ENCODE measurements around the gene MAP3K5. TPM values are rescaled to one million over a fixed set of nuclear protein-coding genes. Genes with fewer than 3 reads are reported as not detected.
A peak's percentile ranks its signal among the peaks of the same experiment; 100 is the strongest.

The MAP3K5 gene
- total and polyA plus RNA-seq, 7 experiments from 2014 or later: 2.6 to 32.5 (median 13.4) TPM

DNA sequence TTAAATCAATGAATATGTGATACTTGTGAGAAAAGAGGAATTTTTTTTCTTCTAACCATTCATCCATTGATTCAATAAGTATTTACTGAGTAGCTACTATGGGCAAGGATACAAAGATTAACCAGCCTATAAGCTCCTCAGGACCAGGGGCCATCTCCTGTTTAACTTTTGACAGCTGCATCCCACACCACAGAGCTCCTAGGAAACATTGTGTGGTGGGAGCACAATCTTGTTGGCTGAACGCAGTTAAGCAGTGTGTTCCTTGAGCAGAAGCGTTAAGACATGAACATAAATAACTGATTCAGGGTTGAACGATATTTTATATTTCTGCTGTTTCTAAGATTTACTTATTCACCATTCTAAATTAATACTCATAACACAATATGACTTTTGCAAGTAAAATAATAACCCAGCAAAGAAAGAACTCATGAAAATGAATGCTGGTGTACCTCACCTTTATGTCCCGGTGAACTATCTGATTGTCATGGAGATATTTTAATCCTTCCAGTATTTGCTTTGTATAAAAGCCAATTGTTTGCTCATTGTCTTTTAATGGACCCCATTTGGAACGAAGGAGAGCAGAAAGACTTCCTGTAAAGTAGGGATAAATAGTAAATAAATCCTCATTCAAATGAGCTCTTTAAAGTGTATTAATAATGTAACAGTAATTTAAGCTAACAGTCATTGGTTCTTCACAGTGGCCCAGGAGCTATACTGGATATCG is 179.4 kb downstream of the MAP3K5 start:
- no peaks in the 10 kb centered on the region for H3K27me3 ChIP-seq (ENCODE audit: control insufficient read depth in 2 of 2, insufficient read depth in 2 of 2, low read length in 2 of 2)
- Mint-ChIP-seq H3K27me3 (no peaks in the 10 kb centered on the region), H3K36me3 (peaks cover 0 to 40% (median 14%) of the 10 kb centered on the region in 5 donors), H3K27ac (no peak overlapping the region), H3K9me3 (no peaks in the 10 kb centered on the region), H3K4me1 (peaks cover 0 to 21% (median 5%) of the 10 kb centered on the region in 7 donors), H3K4me3 (no peak overlapping the region)
- no peak overlapping the region for H3K4me3 ChIP-seq (ENCODE audit: low read length)
- ATAC-seq: no peak
- H3K9me3 ChIP-seq (ENCODE audit: control insufficient read depth in 2 of 3, low read length in 3 of 3): no peaks in the 10 kb centered on the region
- intact Hi-C loops (cut with micrococcal nuclease): no loop called here
- H3K4me1 ChIP-seq (ENCODE audit: control insufficient read depth in 2 of 2, insufficient read depth in 2 of 2, low read length in 2 of 2): no peaks in the 10 kb centered on the region
- H3K27ac ChIP-seq (ENCODE audit: low read depth, low read length): no peak overlapping the region
- ChIA-PET POLR2A (interaction anchor here (1.6 kb wide), 2 partner anchors 9 to 11 kb away, joined by 3 to 5 read pairs; no protein-coding TSS in a partner anchor), CTCF (interaction anchor here (1.4 to 1.9 kb wide), 3 partner anchors 10 to 180 kb away, joined by 3 to 5 read pairs (median 5); partner anchors contain the start of gene MAP3K5)
- peaks cover 0 to 7% (median 6%) of the 10 kb centered on the region in 3 experiments for H3K36me3 ChIP-seq (ENCODE audit: control insufficient read depth in 2 of 3, insufficient read depth in 3 of 3, low read length in 3 of 3)
- no peak for DNase-seq

DNA sequence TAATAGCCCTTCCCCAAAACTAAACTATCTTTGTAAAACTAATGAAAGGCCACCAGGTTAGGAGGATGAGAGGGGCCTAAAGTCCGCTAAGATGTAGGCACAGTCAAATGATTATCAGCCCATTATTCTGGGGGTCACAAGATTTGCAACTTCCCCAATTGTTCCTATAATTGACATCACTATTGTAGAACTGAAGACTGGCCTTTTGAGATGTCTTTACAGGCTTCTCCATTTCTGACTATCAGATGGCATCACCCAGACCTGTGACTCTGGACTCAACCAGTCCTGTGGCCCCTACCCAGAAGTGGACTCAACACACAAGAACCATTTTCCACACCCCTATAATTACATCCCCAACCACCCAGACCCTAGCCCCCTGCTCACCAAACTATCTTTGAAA is 180.5 kb downstream of the MAP3K5 start:
- Histone ChIP-seq H3K36me3 (ENCODE audit: control insufficient read depth in 2 of 3, insufficient read depth in 3 of 3, low read length in 3 of 3) (peaks cover 0 to 12% (median 6%) of the 10 kb centered on the region in 3 experiments), H3K27ac (ENCODE audit: low read depth, low read length) (no peak overlapping the region), H3K4me1 (ENCODE audit: control insufficient read depth in 2 of 2, insufficient read depth in 2 of 2, low read length in 2 of 2) (no peaks in the 10 kb centered on the region), H3K27me3 (ENCODE audit: control insufficient read depth in 2 of 2, insufficient read depth in 2 of 2, low read length in 2 of 2) (no peaks in the 10 kb centered on the region), H3K4me3 (ENCODE audit: low read length) (no peak overlapping the region), H3K9me3 (ENCODE audit: control insufficient read depth in 2 of 3, low read length in 3 of 3) (no peaks in the 10 kb centered on the region)
- ChIA-PET CTCF (interaction anchor here (1.4 to 1.9 kb wide), 4 partner anchors 9 to 181 kb away, joined by 3 to 11 read pairs (median 5); partner anchors contain the start of gene MAP3K5), POLR2A (interaction anchor here (1.6 kb wide), 1 partner anchor 10 kb away, joined by 5 read pairs; no protein-coding TSS in a partner anchor)
- Mint-ChIP-seq H3K4me3 (no peak overlapping the region), H3K36me3 (peaks cover 0 to 40% (median 14%) of the 10 kb centered on the region in 5 donors), H3K9me3 (no peaks in the 10 kb centered on the region), H3K27me3 (no peaks in the 10 kb centered on the region), H3K4me1 (peaks cover 0 to 23% (median 5%) of the 10 kb centered on the region in 7 donors), H3K27ac (no peak overlapping the region)
- DNase-seq: no peak
- intact Hi-C loops (cut with micrococcal nuclease): no loop called here
- ATAC-seq: no peak

DNA sequence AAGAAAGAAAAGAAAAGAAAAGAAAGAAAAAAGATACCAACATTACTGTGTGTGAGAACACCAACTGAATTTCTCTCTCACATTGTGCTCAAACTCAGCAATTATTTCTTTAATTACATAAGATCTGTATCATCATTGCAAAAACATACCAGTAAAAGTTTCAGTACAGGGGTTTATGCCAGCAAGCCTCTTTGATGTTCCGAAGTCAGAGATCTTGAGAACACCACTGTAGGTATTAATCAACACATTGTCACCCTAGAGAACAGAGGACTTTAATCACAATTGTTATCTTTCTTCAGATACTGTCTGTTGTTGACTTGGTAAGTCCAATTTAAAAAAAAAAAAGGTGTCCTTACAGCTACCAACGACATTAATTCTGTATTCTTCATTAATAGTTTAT is 181.1 kb downstream of the MAP3K5 start:
- H3K4me3 Mint-ChIP-seq: no peak overlapping the region
- peaks cover 0 to 23% (median 5%) of the 10 kb centered on the region in 7 donors for H3K4me1 Mint-ChIP-seq
- no peak for ATAC-seq
- no peak overlapping the region for H3K4me3 ChIP-seq (ENCODE audit: low read length)
- no peak for DNase-seq
- H3K27me3 ChIP-seq (ENCODE audit: control insufficient read depth in 2 of 2, insufficient read depth in 2 of 2, low read length in 2 of 2): no peaks in the 10 kb centered on the region
- intact Hi-C loops (cut with micrococcal nuclease): no loop called here
- POLR2A ChIA-PET: no interaction called here
- H3K27ac Mint-ChIP-seq: no peak overlapping the region
- no peaks in the 10 kb centered on the region for H3K9me3 Mint-ChIP-seq
- H3K36me3 Mint-ChIP-seq: peaks cover 0 to 35% (median 14%) of the 10 kb centered on the region in 5 donors
- H3K36me3 ChIP-seq (ENCODE audit: control insufficient read depth in 2 of 3, insufficient read depth in 3 of 3, low read length in 3 of 3): peaks cover 0 to 12% (median 6%) of the 10 kb centered on the region in 3 experiments
- H3K27me3 Mint-ChIP-seq: no peaks in the 10 kb centered on the region
- no peaks in the 10 kb centered on the region for H3K9me3 ChIP-seq (ENCODE audit: control insufficient read depth in 2 of 3, low read length in 3 of 3)
- H3K4me1 ChIP-seq (ENCODE audit: control insufficient read depth in 2 of 2, insufficient read depth in 2 of 2, low read length in 2 of 2): no peaks in the 10 kb centered on the region
- CTCF ChIA-PET: interaction anchor here (0.6 to 1.8 kb wide), 3 partner anchors 8 to 220 kb away, joined by 3 to 11 read pairs (median 4); partner anchors contain the start of gene MAP3K5
- no peak overlapping the region for H3K27ac ChIP-seq (ENCODE audit: low read depth, low read length)

GRCh38 chr6:136609873-136610706 is 182.2 kb downstream of the MAP3K5 start:
- Mint-ChIP-seq H3K27me3 (no peaks in the 10 kb centered on the region), H3K4me3 (peak overlapping the region in 1 of 10 donors; percentile 6), H3K27ac (peak overlapping the region in 2 of 9 donors; percentile 38 to 69), H3K9me3 (no peaks in the 10 kb centered on the region), H3K36me3 (peaks cover 0 to 33% (median 20%) of the 10 kb centered on the region in 5 donors), H3K4me1 (peaks cover 0 to 23% (median 5%) of the 10 kb centered on the region in 7 donors)
- Histone ChIP-seq H3K36me3 (ENCODE audit: control insufficient read depth in 2 of 3, insufficient read depth in 3 of 3, low read length in 3 of 3) (peaks cover 0 to 12% (median 6%) of the 10 kb centered on the region in 3 experiments), H3K9me3 (ENCODE audit: control insufficient read depth in 2 of 3, low read length in 3 of 3) (no peaks in the 10 kb centered on the region), H3K27me3 (ENCODE audit: control insufficient read depth in 2 of 2, insufficient read depth in 2 of 2, low read length in 2 of 2) (no peaks in the 10 kb centered on the region), H3K4me1 (ENCODE audit: control insufficient read depth in 2 of 2, insufficient read depth in 2 of 2, low read length in 2 of 2) (no peaks in the 10 kb centered on the region), H3K27ac (ENCODE audit: low read depth, low read length) (no peak overlapping the region), H3K4me3 (ENCODE audit: low read length) (no peak overlapping the region)
- CTCF ChIA-PET: interaction anchor here (0.6 to 1.8 kb wide), 3 partner anchors 11 to 221 kb away, joined by 3 to 11 read pairs (median 4); partner anchors contain the start of gene MAP3K5
- ATAC-seq: peak; percentile 75
- intact Hi-C loops (cut with micrococcal nuclease): loop anchor here (2.0 to 10.0 kb wide), 3 partner anchors 25 to 1035 kb away; no protein-coding TSS in a partner anchor
- no peak for DNase-seq
- POLR2A ChIA-PET: no interaction called here

- Mint-ChIP-seq H3K27me3 (no peaks in the 10 kb centered on the region), H3K36me3 (peaks cover 0 to 40% (median 25%) of the 10 kb centered on the region in 5 donors), H3K4me3 (no peak overlapping the region), H3K27ac (no peak overlapping the region), H3K4me1 (peaks cover 0 to 23% (median 5%) of the 10 kb centered on the region in 7 donors), H3K9me3 (no peaks in the 10 kb centered on the region)
- Histone ChIP-seq H3K4me1 (ENCODE audit: control insufficient read depth in 2 of 2, insufficient read depth in 2 of 2, low read length in 2 of 2) (no peaks in the 10 kb centered on the region), H3K27me3 (ENCODE audit: control insufficient read depth in 2 of 2, insufficient read depth in 2 of 2, low read length in 2 of 2) (no peaks in the 10 kb centered on the region), H3K4me3 (ENCODE audit: low read length) (no peak overlapping the region), H3K36me3 (ENCODE audit: control insufficient read depth in 2 of 3, insufficient read depth in 3 of 3, low read length in 3 of 3) (peaks cover 0 to 12% (median 8%) of the 10 kb centered on the region in 3 experiments), H3K9me3 (ENCODE audit: control insufficient read depth in 2 of 3, low read length in 3 of 3) (no peaks in the 10 kb centered on the region), H3K27ac (ENCODE audit: low read depth, low read length) (no peak overlapping the region)
- ATAC-seq (no peak), DNase-seq (no peak)
- intact Hi-C loops (cut with micrococcal nuclease): loop anchor here (1.0 to 10.0 kb wide), 6 partner anchors 24 to 1036 kb away; no protein-coding TSS in a partner anchor
- ChIA-PET POLR2A (no interaction called here), CTCF (interaction anchor here (0.5 to 2.5 kb wide), 4 partner anchors 92 to 487 kb away, joined by 3 to 16 read pairs (median 4); partner anchors contain the start of gene MAP3K5)
Observed at GRCh38 chr6:136608991-136609390, 183.3 kb downstream of the MAP3K5 start.
